SK-N-MC (cell line): ENCODE data around the gene CSMD2.
A peak's percentile ranks its signal among the peaks of the same experiment; 100 is the strongest.
"Not testable (repeated sequence)": the region's sequence is repeated elsewhere in the genome, so short reads cannot be mapped to it uniquely, and the experiment has no call there.

ENCODE experiments used
- DNase-seq: peaks from one replicate; pipeline ENCODE4 v3.0.0-alpha.2; 2011; ENCODE audit warnings: low read depth, low spot score
- H3K27ac ChIP-seq: fragments of 200-600 bp; sonication (generic); 2 replicates; pipeline ENCODE4 v1.5.1; 2016; ENCODE audit warnings: mixed run types
- H3K36me3 ChIP-seq: fragments of 200-600 bp; sonication (generic); 2 replicates; pipeline ENCODE4 v1.6.1; 2017; ENCODE audit warnings: antibody characterized with exemption, low read length, mixed read lengths; ENCODE audit not compliant: insufficient read depth
- H3K4me3 ChIP-seq: fragments of 200-600 bp; sonication (generic); 2 replicates; pipeline ENCODE4 v1.5.1; 2016
- H3K9ac ChIP-seq: fragments of 200-600 bp; sonication (generic); 2 replicates; pipeline ENCODE4 v1.8.0; 2017; ENCODE audit warnings: mixed run types, mixed read lengths; ENCODE audit not compliant: insufficient read length
- H3K9me3 ChIP-seq: fragments of 200-600 bp; sonication (generic); 2 replicates; pipeline ENCODE4 v1.6.1; 2017; ENCODE audit warnings: low read depth, mild to moderate bottlenecking, antibody characterized with exemption, low read length, moderate library complexity, mixed read lengths
- EZH2 ChIP-seq: fragments of 200-600 bp; sonication (generic); IDR thresholded peaks from one replicate; pipeline ENCODE4 v1.6.1; 2017; ENCODE audit warnings: antibody characterized with exemption
- FOXP2 ChIP-seq: optimal IDR thresholded peaks from 2 replicates; pipeline ENCODE3; 2011; ENCODE audit warnings: mild to moderate bottlenecking, moderate library complexity; ENCODE audit not compliant: insufficient read depth; ENCODE audit errors: extremely low read length, control extremely low read depth
- POLR2AphosphoS5 ChIP-seq: IDR thresholded peaks from 2 replicates; pipeline ENCODE4 v1.6.1; 2012; ENCODE audit warnings: mild to moderate bottlenecking, low read depth, low read length, borderline replicate concordance

The CSMD2 gene

GRCh38 chr1:34164771-34165391, at the start of gene CSMD2:
Gene CSMD2, minus strand, starts transcription at chr1:34165230. Its CDS starts 133 bp downstream, at chr1:34165097.
- H3K27ac ChIP-seq: no peak within 1 kb of the TSS
- no peak for DNase-seq
- no peaks in the 10 kb centered on the region for H3K9me3 ChIP-seq
- no peaks in the 10 kb centered on the region for H3K36me3 ChIP-seq
- H3K4me3 ChIP-seq: no peak within 1 kb of the TSS
- no peak for TF ChIP-seq FOXP2
- TF ChIP-seq EZH2: peak; percentile 61
- no peak within 1 kb of the TSS for H3K9ac ChIP-seq

GRCh38 chr1:34213956-34214355, 48.9 kb upstream of the CSMD2 start:
- TF ChIP-seq EZH2 (no peak), FOXP2 (no peak), POLR2AphosphoS5 (no peak)

GRCh38 chr1:34212673-34213072, 47.6 kb upstream of the CSMD2 start:
- TF ChIP-seq POLR2AphosphoS5 (no peak), FOXP2 (no peak), EZH2 (no peak)
- no peak overlapping the region for H3K4me3 ChIP-seq
- no peak overlapping the region for H3K9ac ChIP-seq
- DNase-seq: no peak
- H3K9me3 ChIP-seq: no peaks in the 10 kb centered on the region
- H3K27ac ChIP-seq: no peak overlapping the region
- no peaks in the 10 kb centered on the region for H3K36me3 ChIP-seq

More at GRCh38 chr1:34213956-34214355, 48.9 kb upstream of the CSMD2 start:
- no peak for DNase-seq
- Histone ChIP-seq H3K36me3 (no peaks in the 10 kb centered on the region), H3K9me3 (no peaks in the 10 kb centered on the region), H3K9ac (no peak overlapping the region), H3K4me3 (no peak overlapping the region), H3K27ac (no peak overlapping the region)

DNA sequence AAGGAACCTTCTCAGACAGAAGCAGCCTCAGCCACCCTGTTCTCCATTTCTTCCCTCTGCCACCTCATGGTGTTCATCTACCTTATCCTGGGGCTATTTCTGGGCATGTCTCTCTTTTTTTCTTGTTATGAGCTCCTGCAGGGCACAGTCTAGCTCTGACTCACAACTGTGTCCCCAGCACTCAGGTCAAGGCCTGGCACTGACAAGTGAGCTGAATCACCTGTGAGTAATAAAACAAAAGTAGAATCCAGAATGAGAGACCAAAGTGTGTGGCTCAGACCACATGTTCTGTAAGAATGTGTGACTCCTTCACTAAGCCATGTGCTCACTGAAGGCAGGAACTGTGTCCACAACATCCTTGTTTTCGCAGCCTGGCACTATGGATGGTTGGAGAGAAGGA, 34.9 kb upstream of the CSMD2 start:
- no peaks in the 10 kb centered on the region for H3K9me3 ChIP-seq
- DNase-seq: no peak
- no peak overlapping the region for H3K4me3 ChIP-seq
- no peak overlapping the region for H3K27ac ChIP-seq
- H3K9ac ChIP-seq: no peak overlapping the region
- TF ChIP-seq EZH2 (no peak), FOXP2 (no peak), POLR2AphosphoS5 (no peak)
- H3K36me3 ChIP-seq: no peaks in the 10 kb centered on the region

- no peak for TF ChIP-seq POLR2AphosphoS5
- Histone ChIP-seq H3K9me3 (no peaks in the 10 kb centered on the region), H3K9ac (no peak overlapping the region), H3K27ac (no peak overlapping the region), H3K36me3 (no peaks in the 10 kb centered on the region), H3K4me3 (no peak overlapping the region)
- no peak for DNase-seq
Measured at GRCh38 chr1:34192621-34193020, 27.6 kb upstream of the CSMD2 start.

DNA sequence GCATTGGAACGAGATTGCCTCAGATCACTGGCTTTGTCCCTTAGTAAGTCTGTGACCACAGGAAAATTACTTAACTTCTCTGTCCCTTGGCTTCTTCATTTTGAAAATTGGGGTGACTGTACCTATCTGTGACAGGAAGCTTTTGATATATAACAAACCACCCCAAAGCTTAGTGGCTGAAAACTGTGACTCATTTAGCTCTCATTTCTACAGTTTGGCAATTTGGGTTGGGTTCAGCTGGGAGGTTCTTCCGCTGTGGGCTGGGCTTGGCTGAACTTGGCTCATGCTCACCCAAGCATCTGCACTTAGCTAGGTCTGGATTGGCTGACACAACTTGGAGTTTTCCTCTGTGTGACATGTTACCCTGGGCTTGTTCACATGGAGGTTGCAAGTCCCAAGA, 25.7 kb upstream of the CSMD2 start:
- no peak overlapping the region for H3K4me3 ChIP-seq
- no peak for DNase-seq
- H3K27ac ChIP-seq: no peak overlapping the region
- H3K36me3 ChIP-seq: no peaks in the 10 kb centered on the region
- H3K9me3 ChIP-seq: no peaks in the 10 kb centered on the region
- no peak overlapping the region for H3K9ac ChIP-seq
- TF ChIP-seq FOXP2: no peak
- no peak for TF ChIP-seq POLR2AphosphoS5
- TF ChIP-seq EZH2: no peak

DNA sequence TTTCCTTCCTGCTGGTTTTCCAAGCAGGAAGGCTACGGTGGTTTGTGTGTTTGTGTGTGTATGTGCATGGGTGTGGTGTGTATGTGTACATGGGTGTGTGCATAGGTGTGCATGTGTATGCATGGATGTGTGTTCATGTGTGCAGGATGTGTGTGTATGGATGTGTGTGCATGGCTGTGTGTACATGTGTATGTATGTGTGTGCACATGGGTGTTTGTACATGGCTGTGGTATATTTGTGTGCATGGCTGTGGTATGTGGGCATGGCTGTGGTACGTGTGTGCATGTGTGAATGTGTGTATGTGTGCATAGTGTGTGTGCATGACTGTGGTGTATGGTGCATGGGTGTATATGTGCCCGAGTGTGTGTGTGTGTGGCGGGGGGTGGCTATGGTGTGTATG, 24.0 kb upstream of the CSMD2 start:
- Histone ChIP-seq H3K36me3 (no peaks in the 10 kb centered on the region), H3K4me3 (no peak overlapping the region), H3K9ac (no peak overlapping the region), H3K9me3 (no peaks in the 10 kb centered on the region), H3K27ac (no peak overlapping the region)
- DNase-seq: no peak
- TF ChIP-seq POLR2AphosphoS5 (no peak), EZH2 (no peak), FOXP2 (no peak)

GRCh38 chr1:34188418-34188817, 23.4 kb upstream of the CSMD2 start:
- DNase-seq: no peak
- no peak for TF ChIP-seq FOXP2
- H3K4me3 ChIP-seq: no peak overlapping the region
- H3K27ac ChIP-seq: no peak overlapping the region
- no peaks in the 10 kb centered on the region for H3K9me3 ChIP-seq
- no peak overlapping the region for H3K9ac ChIP-seq
- H3K36me3 ChIP-seq: no peaks in the 10 kb centered on the region

GRCh38 chr1:34186741-34187494, 21.9 kb upstream of the CSMD2 start:
- no peak overlapping the region for H3K4me3 ChIP-seq
- DNase-seq: no peak

DNA sequence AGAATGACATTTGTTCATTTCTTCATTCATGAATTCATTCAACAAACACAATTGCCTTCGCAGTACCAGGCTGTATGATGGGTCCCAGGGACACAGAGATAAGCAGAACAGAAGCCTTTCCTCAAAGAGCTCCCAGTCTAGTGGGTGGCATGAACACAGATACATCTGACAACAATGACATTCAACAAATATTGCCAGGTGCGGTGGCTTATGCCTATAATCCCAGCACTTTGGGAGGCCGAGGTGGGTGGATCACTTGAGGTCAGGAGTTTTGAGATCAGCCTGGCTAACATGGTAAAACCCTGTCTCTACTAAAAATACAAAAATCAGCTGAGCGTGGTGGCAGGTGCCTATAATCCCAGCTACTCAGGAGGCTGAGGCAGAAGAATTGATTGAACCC, 18.4 kb upstream of the CSMD2 start:
- not testable (repeated sequence) for H3K36me3 ChIP-seq, H3K9me3 ChIP-seq, H3K27ac ChIP-seq, H3K9ac ChIP-seq, H3K4me3 ChIP-seq, DNase-seq

More at GRCh38 chr1:34186741-34187494, 21.9 kb upstream of the CSMD2 start:
- H3K27ac ChIP-seq: no peak overlapping the region
- TF ChIP-seq FOXP2 (no peak), POLR2AphosphoS5 (no peak), EZH2 (no peak)
- H3K9me3 ChIP-seq: no peaks in the 10 kb centered on the region
- H3K9ac ChIP-seq: no peak overlapping the region
- no peaks in the 10 kb centered on the region for H3K36me3 ChIP-seq
